NCI-H345 treated with DMSO at 0.1 percent for 48 hours (cell line): ENCODE results near the gene KSR2.
"Not testable (repeated sequence)": the region's sequence is repeated elsewhere in the genome, so short reads cannot be mapped to it uniquely, and the experiment has no call there.

Source experiments
- DNase-seq: peaks from one replicate; lab custom pipeline; 2025; ENCODE audit not compliant: unreplicated experiment; lab: John Stamatoyannopoulos, UW

KSR2 gene

DNA sequence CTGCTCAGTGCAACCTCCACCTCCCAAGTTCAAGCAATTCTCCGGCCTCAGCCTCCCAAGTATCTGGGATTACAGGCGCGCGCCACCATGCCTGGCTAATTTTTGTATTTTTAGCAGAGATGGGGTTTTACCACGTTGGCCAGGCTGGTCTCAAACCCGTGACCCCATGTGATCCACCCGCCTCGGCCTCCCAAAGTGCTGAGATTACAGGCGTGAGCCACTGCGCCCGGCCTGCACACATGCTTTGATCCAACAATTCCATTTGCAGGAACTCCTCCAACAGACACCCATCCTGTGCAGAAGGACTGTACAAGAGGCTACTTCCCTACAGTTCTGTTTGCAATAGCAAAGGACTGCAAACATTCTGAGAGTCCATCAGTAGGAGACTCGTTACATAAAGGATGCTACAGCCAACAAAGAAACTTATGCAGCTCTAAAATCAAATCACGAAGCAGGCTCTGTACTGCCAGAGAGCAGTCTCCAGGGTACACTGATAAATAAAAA is 108.0 kb downstream of the KSR2 start:
- not testable (repeated sequence) for DNase-seq

DNA sequence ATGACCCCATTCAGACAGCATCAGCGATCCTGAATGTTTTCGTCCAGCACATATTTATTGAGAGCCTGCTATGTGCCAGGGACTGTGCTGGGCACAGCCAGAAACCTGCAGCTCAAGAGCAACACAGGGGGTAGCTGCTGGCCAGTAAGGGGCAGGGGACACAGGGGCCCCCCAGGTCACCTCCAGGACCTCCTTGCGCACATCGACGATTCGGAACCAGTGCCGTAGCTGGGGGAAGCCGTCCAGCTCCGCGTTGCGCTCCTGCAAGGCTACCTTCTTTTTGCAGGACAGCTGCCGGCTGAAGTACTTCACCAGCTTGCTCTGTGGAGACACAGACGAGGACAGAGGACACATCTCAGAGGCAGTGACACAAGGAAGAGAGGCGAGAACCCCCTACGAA is 108.7 kb downstream of the KSR2 start:
- DNase-seq, result no peak

DNA sequence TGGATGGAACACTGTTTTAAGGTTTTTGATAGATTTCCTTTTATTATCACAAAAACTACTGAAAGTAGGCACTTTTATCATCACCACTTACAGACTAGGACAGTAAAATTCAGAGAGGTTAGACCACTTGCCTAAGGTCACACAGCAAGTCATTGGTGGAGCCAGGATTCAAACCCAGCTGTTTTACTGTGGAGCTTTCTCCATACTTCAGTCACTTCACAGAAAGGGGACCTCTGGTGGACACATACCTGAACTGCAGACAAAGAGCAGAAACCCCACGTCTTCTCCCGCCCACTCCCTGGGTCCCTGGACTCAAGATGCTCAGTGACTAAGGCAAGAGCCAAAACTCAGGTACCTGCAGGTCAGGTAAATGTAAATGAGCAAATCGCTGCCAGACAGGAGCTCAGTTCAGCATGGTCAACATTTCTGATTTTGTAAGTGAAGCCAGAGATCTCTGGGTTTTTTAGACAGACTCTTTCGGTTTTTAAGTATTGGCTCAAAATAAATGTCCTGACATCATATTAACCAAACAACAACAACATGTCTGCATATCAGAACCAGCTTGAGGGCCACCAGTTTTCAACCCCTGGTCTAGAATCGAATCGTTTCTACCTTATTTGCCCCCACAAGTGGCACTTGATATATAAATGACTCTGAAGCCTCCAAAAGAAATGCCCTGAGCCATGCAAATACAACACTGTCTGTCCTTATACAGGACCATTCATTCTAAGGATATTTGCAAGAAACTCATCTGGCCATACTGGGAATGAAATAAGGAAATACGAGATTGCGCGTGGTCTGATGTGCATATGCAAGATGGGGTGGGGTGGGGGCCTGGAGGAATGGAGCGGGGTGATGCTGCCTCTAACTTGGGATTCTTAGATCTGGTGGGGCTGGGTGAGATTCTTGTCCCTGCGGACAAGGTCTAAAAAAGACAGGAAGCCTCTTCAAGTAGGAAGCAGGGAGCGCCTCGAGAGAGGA is 110.9 kb downstream of the KSR2 start:
- peak; percentile 8 for DNase-seq

DNA sequence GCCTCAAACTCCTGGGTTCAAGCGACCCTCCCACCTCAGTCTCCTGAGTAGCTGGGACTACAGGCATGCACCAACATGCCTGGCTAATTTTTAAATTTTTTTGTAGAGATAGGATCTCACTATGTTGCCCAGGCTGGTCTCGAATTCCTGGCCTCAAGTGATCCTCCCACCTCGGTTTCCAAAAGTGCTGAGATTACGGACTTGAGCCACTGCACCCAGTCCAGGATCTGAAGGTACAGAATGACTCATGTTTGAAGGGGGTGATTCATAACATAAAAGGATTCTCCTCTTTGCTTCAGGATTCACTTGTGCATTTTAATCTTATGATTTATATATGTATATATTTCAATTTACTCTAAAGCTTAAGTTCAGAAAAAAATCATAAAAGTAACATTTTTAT is 111.7 kb downstream of the KSR2 start:
- DNase-seq, result not testable (repeated sequence)

DNA sequence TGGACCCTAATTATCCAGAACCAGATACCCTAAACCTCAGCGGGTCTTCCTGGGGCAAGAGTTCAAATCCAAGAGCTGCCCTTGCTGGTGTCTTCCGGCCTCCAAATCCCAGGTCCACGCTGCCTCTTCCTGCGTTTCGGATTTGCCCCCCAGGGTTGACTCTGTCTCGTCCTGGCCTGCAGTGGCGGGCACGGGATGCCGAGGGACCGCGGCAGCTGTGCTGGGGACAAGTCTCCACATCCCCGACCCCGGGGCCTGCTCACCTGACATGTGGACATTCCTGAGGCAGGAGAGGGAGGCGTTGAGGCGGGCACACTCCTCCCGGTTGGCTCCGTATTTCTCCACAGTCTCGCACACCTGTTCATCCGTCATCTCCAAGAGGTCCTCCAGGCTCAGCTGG is 113.6 kb downstream of the KSR2 start:
- no peak for DNase-seq

DNA sequence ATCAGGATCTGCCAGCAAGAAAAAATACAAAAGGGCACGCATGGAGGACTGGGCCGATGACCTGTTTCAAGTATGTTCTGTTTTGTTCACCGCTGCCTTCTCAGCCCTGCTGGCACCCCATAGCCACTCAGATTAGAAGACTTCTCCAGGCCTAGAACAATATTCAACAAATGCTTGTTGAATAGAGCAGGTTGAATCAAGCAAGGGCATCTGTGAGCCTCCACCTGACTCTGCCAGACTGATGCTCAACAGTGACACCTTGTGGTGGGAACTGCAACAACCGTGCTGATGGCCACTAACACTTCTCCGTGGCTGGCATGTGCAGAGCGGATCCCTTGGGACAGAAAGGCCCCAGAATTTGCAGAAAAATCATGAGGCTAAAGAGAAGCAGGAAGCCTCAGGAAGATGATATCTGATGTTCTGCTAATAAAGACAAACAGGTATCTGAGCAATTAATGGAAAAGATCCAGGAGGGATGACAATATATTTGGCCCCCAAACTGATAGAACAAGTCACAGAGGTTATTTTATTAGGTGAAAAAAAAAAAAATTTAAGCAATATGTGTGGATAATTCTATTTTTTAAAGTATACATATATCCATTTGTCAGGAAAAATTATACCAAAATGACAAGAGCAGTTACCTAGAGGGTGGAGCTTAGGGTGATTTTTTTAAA is 114.3 kb downstream of the KSR2 start:
- DNase-seq, result peak; percentile 30

DNA sequence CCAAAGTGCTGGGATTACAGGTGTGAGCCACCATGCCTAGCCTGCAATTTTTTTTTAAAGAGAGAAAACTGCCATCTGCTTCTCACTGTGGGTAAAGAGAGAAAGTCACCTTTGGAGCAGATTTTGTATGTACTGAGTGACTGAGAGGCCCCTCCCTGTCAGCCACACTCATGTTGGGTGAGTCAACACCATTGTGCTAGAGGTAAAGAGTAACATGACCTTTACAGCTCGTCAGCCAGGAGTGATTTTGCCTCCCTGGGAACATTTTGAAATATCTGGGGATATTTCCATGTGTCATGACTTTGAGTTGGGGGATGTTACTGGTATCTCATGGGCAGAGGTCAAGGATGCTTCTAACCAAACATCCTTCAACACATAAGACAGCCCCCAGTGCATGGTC is 115.2 kb downstream of the KSR2 start:
- DNase-seq, result no peak

DNA sequence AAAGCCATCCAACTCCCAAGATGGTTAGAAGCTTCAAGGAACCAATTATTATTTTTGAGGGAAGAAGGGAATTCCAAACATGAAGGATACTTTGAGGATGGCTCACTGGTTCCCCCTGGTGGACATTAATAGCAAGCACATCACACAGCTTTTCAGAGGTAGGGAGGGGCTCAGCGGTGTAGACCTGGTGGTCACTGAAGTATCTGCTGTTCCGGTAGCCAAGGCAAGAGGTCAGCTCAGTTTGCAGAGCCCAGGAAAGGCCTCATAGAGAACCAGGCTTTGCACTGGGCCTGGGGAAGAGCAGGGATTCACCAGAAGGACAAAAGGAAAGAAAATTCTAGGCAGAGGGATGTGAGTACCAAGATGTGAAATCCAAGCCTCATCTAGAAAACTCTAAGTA is 118.7 kb downstream of the KSR2 start:
- DNase-seq, result peak; percentile 10

DNA sequence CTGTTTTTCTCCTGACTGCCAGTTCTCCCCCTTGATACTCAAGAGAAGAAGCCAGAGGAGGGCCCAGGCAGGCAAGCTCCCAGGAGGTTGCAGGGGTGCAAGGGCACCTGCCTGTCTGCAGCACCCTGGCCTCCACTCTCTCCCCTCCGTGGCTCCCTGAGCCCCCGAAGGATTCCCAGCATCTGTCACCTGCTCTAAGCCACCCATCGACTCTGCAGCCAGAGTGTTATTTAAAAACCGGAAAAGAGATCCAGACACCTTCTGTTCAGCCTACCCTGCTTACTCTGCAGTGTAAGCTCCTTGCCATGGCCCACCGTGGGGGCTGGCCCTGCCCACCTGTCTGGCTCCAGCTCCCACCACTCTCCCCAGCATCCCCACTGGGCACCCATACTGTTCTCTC is 121.4 kb downstream of the KSR2 start:
- DNase-seq, result no peak

DNA sequence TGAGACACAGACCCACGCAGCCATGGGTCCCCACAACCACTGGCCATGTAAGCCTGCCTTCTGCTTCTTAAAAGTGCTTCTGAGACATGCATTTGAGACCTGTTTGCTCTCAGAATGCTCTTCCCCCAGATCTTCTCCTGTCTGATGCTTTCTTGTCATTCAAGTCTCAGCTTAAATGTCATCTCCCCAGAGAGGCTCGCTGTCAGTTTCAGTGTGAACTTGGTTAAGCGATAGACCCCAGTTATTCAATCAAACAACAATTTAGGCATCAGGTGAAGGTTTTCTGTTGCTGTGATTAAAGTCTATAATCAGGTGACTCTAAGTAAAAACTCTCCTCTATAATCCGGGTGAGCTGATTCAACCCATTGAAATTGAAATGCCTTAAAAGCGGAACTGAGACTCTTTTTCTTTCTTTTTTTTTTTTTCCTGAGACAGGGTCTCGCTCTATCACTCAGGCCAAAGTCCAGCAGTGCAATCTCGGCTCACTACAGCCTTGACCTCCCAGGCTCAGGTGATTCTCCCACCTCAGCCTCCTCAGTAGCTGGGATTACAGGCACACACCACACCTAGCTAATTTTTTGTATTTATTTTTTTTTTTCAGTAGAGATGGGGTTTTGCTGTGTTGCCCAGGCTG is 123.4 kb downstream of the KSR2 start:
- DNase-seq, result no peak

DNA sequence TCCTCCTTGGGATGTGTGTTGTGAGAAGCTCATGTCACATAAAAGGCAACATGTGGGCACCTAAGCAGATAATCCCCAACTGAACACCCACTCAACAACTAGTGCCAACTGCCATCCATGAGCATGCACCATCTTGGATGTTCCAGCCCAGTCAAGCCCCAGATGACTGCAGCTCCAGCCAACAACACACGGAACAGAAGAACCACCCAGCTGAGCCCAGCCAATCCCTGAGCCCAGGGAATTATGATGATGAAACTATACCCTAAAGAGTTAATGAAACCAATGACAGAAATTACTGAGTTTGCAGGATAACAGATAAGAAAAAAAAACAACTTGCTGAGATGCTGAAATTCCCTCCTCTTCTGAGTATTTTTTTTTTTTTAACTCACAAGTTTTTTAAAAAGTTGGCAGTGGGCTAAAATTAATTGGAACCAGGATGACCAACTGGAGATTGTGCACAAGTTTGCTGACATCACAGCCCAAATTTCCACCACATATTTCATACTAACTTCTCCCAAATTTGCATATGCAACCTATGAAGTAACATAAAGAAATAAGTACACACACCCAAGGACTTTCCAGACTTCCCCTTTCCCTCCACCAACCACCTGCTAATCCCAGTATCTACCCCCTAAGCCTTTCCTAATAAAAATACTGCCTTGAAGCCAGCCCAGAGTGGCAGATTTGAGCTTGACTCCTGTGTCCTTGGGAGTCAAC is 124.5 kb downstream of the KSR2 start:
- DNase-seq, result no peak

DNA sequence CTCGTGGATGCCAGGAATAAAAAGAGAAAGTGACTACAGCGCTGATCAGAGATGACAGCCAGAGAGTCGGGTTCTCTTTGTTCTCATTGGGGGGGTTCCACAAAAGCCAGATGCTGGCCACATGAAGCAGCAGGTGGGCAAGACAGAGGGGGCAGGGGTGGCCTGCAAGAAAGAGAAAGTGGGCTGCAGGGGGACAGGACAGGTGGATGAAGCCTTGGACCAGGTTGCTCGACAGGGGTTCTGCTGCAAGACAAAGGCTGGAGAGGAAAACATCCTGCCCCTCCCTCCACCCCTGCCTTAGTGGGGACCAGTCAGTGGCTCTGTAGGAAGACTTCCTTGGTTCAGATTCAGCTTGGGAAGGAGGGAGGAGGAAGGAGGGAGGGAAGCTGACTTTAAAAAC is 126.2 kb downstream of the KSR2 start:
- no peak for DNase-seq

DNA sequence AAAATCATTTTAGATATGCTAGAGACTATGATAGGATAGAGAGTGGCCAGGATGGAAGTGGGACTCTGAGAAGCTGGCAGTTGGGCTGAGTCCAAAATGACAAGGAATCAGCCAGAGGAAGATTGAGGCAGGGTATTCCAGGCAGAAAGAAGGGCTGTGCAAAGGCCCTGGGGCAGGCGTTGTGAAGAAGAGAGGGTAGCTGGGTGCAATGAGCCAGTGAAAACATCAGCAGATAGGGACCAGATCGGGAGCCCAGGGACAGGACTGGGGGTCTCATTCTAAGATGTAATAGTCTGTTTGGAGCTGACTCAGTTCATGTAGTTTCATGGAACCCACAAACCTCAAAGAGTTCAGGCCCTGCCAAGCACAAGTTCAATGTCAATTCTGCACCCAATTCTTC is 126.6 kb downstream of the KSR2 start:
- no peak for DNase-seq

DNA sequence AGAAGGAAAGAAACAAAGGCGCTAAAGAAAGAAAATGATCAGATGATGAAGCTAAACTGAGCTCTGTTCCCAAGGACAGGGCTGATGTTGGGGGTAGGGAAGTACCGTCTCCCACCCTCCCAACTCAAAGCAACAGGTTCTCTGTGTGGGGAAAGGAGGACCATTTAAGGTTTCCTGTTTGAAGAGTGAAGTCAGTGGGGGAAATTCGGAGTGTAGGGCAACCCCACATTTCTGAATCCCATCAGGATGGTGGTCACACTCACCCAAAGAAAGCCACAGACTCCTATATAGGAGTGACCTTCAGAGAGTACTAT is 131.1 kb downstream of the KSR2 start:
- no peak for DNase-seq

DNA sequence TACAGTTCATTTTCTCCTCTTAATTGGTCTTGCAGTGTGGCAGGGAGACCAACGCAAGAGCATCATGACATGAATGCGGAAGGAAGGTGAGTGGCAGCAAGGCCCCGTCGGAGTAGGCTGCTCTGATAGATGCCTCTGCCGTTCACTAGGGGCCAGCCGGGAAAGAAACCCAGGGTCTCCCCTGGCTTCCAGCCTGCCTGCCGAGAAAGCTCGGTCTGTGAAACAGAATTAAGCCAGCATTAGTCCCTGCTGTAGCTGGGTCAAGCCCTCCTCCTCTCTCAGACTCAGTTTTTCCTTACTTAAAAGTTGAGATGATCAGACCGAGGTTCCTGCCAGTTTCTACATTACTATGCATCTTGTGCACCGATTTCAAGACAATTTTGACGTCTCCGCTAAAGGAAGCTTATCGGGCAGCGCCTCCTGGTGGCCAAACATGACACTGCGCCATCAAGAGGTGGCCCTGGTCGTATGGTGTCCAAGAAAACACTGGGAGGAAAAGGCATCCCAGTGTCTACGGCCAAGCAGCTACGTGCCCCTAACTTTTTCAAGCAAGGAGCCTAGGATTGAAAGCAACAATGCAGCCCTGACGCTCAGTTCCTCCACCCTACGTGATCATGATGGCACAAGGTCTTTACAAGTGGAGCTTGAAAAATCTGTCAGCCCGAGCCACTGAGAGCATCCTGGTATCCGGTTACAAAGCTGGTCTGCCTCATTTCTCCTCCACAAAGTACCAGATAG is 131.6 kb downstream of the KSR2 start:
- peak; percentile 34 for DNase-seq

DNA sequence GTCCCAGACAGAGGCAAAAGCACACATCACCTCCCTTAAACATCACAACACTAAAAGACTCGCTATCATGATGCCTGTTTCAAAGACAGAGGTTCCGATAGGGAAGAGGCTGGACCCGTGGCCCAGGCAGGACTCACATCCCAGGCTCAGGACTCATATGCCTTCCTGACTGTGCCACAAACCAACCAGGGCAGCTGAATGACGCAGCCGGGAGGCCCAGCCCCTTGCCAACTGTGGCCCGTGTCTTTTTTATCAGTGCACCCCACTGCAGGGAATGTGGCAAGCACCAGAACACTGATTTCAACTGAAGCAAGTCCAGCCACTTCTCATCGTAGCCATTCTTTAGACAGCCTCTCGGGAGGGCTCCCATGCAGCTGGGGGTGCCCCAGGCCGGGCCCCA is 132.3 kb downstream of the KSR2 start:
- DNase-seq, result no peak

DNA sequence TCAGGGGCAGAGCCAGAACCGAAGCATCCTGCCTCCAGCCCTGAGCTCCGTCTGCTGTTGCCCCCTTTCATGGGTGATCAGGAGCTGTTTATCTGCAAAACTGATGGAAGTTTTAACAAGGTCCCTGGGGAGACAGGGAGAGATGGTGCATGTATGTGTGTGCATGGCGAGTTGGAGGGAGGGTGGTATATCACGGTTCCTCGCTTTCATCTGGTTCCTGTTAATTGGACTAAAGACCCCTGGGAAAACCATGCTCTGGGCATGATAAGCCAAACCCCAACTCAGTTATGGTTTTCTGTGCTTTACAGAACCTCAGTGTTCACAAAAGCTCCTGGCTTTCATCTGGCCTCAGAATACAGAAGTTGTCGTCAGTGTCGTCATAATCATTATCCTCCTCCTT is 133.6 kb downstream of the KSR2 start:
- DNase-seq, result no peak

DNA sequence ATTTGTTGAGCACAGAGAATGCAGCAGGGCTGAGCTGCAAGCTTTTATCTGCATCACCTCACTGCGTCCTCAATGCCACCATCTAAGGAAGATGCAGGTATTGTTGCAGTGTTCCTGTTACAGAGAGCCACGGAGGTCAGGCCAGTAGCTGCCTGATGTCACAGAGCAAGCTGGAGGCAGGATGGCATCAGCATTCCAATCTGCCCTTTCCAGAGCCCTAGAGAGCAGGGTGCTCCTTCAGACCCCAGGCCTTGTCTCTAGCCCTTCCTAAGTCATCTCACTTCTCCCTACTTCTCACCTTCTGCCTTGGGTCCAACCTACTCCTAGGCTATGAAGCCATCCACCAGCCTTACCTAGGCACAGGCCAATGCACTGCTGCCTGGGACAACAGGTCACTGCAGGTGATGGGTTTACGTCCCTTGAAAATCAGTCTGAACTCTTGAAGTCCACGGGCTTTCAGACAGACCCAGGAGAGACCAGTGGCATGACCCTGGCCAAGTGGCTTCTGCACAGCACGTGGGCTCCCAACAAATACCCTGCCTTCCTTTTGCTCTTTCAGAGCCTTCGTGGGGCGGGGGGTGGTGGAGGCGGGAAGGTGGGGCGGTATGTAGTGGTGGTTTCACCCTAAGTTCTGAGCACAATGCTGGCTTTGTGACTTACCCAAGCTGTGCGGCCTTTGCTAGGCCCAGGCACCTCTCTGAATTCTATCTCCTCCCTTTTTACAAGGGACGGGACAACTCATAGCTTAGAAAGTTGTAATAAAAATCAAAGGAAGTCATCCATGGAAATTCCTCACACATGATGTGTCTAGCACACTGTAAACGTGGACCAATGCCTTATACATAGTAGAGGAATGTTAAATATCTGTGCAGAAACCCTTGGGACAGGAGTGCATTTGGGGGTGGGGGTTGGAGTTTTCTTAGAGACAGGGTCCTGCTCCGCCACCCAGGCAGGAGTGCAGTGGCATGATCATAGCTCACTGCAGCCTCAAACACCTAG is 136.0 kb downstream of the KSR2 start:
- no peak for DNase-seq

DNA sequence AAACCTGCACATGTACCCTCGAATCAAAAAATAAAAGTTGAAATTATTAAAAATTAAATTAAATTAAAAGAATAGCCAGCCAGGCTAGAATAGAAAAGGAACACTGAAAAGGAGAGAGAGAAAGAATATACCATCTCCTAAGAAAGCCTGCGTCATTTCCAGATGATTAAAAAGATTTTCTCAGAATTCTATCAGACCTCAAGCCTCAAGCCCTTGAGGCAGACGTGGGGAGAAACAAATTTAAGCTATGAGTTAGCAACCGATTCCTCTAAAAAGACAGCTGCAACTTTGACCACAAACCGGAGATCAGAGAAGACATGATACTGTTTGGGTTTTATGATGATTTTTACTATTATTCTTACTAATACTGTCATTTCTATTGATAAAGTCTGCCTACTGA is 138.3 kb downstream of the KSR2 start:
- no peak for DNase-seq
